Myocyte (in vitro differentiated cells): ENCODE measurements around the gene DCAF17. TPM values are rescaled to one million over a fixed set of nuclear protein-coding genes. Genes with fewer than 3 reads are reported as not detected.
A peak's percentile ranks its signal among the peaks of the same experiment; 100 is the strongest.
"Not testable (repeated sequence)": the region's sequence is repeated elsewhere in the genome, so short reads cannot be mapped to it uniquely, and the experiment has no call there.

Source experiments
- DNase-seq: peaks from one replicate; pipeline ENCODE4 v3.0.0-alpha.2; 2012; ENCODE audit warnings: low read depth
- total RNA-seq: library from RNA; depleted of rRNA; stranded (reverse); fragments of >200 nt; gene quantifications from 2 replicates; pipeline ENCODE4 v1.2.3, GENCODE V29; 2014

Gene DCAF17
- total RNA-seq, 1 donor from 2014 or later = 18.9 TPM

DNA sequence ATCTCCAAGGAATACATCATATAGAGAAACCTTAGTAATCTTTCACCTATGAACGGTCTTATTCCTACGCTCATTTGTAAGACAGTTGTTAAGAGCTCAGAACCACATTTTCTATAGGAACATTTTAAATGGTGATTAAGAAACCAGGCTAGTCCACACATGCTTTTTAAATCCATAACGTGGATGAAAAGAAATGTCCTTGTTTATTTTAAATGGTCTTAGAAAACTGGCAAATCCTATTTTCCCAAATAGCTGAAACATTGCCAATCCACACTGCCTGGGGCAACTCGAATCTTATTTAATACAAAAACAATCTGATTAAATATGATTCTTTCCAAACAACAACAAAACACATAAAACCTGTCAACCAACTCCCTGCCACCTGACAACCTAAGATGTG, 23.9 kb upstream of the DCAF17 start:
- peak; percentile 14 for DNase-seq

DNA sequence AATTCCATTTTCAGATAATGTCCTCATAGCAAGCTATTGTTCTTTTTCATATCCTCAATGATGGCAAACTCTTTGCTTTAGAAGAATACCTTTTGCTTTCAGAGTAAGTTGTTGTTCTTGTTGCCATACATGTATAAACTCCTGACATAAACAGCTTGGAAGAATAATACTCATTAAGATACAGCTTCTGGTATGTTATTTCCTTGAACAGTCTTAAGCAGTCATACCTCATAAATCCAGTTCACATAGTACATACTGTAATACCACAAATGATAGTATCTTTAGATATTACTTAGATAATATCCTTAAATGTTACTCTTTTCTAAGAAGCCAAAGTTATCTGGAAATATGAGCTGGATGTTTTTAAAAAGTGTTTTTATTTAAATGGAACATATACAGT, 23.4 kb upstream of the DCAF17 start:
- no peak for DNase-seq

DNA sequence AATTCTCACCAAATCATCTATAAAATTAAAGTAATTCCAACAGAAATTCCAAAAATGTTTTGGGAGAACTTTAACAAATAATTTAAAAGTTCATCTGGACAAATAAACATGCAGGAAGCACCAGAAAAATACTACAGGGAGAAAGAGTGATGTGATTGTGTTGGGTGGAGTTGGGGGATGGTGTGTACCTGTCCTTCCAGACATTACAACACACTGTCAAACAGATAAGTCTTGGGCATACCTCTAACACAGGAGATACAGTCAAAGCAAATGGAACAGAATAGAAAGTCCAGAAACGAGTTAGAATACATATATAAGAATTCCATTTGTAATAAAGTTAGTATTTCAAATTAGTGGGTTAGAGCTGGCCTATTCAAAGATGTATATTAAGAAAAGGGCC, 22.8 kb upstream of the DCAF17 start:
- DNase-seq = no peak

DNA sequence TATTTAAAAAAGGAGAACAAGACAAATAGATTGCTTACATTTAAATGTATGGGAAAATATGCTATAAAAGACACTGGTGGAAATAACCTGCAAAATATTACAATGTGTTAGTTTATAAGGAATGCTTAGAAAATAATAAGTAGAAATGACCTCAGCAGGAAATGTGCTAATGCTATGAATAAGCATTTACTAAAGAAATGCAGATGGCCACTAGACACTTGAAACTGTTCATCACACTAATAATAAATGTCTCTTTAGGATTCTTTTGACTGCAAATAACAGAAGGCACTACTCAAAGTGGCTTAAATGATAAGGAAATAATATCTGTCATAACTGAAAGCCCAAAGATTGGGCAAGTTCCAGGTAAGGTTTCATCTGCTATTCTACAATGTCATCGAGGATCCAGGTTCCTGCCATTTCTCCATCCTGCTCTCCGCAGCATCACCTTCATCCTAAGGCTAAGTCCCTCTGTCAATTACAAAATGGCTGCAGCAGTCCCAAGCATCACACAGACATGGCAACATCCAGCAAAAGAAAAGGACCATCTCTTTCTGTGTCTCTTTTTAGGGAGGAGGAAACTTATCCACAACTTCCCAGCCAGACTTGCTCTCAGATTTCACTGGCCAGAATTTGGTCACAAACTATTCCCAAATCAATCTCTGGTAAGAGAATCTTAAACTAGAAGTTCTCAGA, 22.1 kb upstream of the DCAF17 start:
- no peak for DNase-seq

DNA sequence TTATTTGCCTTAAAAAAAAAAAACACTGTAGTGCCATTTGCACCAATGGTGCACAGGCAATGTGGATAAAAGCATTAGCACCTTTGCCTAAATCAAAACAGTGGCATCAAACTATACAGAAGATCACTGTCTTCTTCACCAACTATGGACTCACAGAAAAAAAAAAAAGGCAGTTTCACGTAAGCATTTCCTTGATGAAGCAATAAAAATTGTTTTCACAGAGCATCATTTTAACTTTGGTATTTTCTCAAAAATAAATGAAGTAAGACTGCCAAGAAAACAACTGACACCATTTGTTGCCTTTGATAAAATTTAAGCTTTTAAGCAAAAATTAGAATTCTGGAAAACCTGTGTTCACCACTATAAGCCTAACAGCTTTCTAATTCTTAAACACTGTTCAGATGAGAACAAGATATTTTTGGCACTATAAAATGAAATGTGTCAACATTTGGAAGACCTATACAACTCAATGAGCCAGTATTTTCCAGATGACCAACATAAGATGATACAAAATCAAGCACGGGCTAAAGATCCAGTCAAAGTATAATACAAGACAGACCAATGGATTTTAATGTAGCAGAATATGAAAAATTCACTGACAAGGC, 21.4 kb upstream of the DCAF17 start:
- no peak for DNase-seq

- not testable (repeated sequence) for DNase-seq
These were observed 19.4 kb upstream of the DCAF17 start for GRCh38 chr2:171414645-171415044.

- DNase-seq = peak; percentile 95
These were observed 17.8 kb upstream of the DCAF17 start for GRCh38 chr2:171416009-171416926.

GRCh38 chr2:171419333-171419732, 14.7 kb upstream of the DCAF17 start:
- DNase-seq = no peak

DNA sequence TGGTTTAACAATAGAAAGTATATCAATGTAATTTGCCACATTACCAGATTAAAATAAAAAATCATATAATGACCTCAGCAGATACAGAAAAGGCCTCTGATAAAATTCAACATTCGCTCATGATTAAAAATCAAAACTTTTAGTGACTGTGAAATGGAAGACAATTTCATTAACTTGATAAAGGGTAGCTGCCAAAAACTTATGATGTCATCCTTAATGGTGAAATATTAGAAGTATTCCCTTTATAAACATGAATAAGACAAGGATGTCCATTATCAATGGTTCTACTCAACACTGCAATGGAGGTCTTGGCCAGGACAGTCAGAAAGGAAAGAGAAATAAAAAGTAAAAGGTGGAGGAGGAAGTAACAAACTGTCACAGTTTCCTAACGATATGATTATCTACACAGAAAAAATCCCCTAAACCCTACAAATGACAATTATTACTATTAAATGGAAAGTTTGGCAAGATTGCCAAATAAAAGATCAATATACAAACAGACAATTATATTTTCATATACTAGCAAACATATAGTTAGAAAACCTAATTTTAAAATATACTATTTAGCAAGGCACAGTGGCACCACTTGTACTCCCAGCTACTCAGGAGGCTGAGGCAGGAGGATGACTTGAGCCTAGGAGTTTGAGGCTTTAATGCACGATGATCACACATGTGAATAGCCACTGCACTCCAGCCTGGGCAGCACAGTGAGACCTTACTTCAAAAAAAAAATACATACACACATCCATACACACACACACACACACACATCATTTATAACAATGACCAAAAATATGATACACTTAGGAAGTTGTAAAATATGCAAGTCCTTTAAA, 13.1 kb upstream of the DCAF17 start:
- DNase-seq = no peak

DNA sequence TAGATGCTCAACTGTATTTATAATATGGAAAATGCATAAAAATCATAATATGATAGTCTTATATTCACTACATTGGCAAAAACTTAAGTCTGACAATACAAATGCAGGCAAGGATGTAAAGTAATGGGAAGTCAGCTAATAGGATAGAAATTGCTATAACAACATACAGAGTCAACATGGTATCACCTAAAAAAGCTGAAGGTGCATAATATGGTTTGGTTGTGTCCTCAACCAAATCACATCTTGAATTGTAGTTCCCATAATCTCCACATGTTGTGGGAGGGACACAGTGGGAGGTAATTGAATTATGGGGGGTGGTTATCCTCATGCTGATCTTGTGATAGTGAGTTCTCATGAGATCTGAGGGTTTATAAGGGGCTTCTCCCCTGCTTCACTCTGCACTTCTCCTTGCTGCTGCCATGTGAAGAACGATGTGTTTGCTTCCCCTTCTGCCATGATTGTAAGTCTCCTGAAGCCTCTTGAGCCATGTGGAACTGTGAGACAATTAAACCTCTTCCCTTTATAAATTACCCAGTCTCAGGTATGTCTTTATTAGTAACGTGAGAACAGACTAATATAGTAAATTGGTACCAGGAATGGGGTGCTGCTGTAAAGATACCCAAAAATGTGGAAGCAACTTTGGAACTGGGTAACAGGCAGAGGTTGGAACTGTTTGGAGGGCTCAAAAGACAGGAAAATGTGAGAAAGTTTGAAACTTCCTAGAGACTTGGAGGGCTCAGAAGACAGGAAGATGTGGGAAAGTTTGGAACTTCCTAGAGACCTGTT, 11.1 kb upstream of the DCAF17 start:
- not testable (repeated sequence) for DNase-seq

DNA sequence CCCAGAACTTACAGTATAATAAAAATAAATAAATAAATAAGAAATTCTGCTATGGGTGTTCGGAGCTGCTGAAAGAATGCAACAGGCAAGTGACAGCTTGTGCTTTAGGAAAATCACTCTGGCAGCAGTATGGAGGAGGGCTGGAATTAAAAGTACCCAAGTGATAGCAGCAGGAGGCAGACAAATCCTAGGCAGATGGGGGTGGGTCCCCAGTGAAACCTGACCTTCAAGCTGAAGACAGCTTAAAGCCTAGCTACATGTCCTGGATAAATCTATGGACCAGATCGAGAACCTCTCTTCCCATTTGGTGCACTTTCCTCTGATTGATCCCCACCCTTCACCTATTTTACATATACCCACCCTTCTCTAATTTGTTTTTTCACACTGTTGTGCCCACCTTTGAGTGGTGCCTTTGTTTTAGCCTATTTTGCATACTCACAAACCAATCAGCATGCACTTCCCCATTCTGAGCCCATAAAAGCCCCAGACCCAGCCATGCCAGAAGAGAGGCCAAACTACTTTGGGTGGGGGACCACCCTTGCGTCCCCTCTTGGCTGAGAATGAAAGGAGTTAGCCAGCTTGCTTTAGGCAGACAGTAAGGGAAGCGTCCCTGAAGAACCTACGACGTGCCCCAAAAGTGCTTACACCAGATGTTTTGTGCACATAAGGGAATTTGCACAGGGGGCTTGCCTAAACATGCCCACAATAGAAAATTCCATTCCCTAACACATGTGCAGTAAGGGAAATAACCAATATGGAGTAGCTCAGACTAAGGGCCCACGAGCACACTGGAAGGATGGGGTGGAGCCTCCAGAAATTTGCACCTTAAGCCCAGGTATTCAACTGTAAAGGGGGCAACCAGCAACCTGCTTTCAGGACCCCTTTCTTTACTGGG, 3.3 kb upstream of the DCAF17 start:
- DNase-seq = no peak

GRCh38 chr2:171431677-171432167, 2.3 kb upstream of the DCAF17 start:
- no peak for DNase-seq

DNA sequence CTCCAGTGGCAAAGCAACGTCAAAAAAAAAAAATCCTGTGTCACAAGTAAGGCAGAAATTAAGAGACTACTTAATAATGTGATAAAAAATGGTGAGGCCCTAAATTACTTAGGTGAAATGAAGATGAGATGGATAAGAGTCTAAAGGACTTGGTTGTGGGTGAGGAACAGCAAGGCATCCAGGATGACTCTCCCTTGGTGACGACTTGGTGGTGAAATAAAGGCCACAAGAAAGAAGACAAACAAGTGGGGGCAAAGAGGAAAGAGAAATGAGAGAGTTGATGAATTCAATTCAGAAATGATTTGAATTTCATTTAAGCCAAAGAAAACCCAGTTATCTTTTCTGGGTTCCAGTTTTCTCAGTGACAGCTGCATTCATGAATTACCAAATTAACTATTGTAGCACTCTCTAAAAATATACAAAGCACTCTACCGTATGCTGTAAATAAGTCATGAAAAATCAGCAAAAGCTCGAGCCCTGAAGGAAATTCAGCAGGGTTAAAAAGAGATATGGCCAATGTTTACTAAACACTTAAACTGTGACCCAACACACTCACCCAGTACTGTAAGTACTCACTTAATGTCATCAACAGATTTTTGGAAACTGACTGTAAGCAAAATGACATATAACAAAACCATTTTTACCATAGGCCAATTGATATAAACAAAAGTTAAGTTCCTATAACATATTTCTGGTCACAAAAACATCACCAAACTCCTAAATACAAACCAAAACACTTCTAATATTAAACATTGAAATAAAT, 1.6 kb upstream of the DCAF17 start:
- DNase-seq = no peak

GRCh38 chr2:171432969-171433762, 860 bp upstream of the DCAF17 start:
- DNase-seq = peak; percentile 42

DNA sequence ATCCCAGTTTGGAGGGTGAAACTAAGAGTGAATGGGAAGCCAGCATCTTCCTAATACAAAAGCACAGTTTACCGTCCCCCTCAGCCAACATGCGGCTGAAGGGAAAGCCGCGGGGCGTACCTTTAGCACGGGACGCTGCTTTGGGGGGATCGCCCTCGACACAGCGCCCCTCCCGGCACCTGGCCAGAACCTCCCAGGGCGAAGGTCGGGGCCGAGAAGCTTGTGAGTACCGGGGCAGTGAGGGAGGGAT, 338 bp upstream of the DCAF17 start, which contains the start of gene METTL8:
Gene METTL8, minus strand, starts transcription at position 228 of the 250 bp plus-strand sequence. CDS start 41,805 bp downstream, outside the sequence.
- no peak for DNase-seq

- peak; percentile 48 for DNase-seq
These were observed 2.3 kb downstream of the DCAF17 start for GRCh38 chr2:171436307-171436706.

DNA sequence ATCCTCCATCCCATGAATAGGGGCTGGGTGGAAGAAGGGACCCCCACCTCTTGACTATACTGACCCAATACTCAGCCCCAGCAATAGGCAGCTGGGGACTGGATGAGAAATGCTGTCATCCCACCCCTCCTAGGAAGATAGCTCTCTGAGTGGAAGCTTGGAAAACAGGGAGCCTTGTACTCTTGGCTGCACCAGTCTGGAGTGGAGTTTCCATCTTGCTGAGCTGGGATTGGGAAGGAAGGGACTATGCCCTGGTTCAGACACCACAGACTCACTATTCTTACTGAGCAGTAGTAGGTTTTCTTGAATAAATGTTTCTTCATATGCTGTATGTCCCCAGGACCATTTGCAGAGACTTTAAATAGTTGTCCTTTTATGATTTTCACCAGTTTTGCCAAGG, 7.4 kb downstream of the DCAF17 start:
- no peak for DNase-seq

DNA sequence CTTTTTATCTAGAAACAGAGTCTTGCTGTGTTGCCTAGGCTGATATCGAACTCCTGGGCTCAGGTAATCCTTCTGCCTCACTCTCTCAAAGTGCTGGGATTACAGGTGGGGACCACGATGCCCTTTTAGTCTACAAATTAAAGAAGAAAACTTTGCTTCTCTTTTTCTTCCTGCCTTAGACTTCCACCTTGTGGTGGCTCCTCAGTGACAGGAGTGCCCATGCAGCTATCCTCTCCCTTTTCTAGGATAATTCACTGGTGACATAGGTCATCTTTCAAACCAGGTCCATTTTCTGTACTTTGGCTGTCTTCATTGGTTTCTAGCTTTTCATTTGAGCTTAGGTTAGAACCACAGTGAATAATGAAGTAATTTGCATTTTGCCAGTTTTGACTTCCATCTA, 13.6 kb downstream of the DCAF17 start:
- DNase-seq = no peak
